CD4-positive, alpha-beta T cell treated with Interferon gamma for 1 hour (primary cell): ENCODE data around the gene NLGN2.
"Not testable (repeated sequence)": the region's sequence is repeated elsewhere in the genome, so short reads cannot be mapped to it uniquely, and the experiment has no call there.

Experiments used
- DNase-seq: peaks from one replicate; pipeline ENCODE4 v3.0.0-alpha.2; 2020

Gene NLGN2

DNA sequence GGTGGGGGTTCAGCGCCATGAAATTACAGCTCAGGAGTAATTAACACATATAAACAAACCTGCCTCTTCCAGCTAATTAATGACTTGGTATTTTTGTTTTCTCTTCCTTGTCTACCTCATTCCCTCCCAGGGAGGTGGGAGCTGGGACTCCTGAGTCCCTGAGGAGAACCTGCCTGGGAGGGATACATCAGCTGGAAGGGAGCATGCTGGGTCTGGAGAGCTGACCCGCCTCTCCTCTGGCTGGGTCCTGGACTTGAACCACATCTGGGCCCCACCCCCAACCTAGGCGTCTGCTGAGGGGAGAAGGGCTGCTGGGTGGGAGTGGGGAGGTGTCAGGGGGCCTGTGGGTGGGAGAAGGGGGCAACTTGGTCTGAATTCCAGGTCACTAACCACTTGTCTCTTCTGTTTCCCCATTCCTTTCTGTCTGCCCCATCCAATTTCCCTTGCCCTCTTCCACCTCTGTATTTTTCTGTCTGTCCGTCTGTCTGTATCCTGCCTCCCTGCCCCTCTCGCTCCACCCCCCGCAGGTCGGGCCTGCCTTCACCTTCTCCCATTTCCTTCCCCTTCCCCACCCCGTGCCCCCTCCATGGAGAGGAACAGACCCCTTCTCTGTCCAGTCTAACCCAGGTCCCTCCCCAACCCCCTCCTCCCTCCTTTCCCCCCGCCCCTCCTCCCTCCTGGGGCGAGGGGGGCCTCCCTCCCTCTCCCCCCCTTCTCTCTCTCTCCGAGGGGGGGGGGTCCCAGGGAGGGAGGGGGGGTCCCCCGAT lies at the start of gene NLGN2:
NLGN2 (plus strand) TSS at position 361 of the 767 bp plus-strand sequence. CDS start 411 bp downstream, outside the sequence.
- DNase-seq: no peak

DNA sequence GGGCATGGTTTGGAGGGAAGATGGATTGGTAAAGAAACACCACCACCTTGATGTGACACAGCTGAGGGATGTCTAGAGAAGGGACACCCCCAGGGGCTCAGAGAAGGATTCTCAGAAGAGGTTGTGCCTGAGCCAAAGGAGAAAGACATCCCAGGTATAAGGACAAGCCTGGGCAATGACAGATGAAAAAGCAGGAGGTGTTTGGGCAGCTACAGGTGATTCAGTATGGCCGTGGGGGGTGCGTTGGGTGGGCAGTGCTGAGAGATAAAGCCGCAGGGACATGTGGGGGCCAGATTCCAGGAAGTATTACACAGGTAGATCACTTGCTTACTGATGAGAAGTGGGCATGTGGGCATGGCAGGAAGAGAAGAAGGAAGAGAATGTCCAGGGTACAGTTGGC lies 45.7 kb upstream of the NLGN2 start:
- DNase-seq: no peak

DNA sequence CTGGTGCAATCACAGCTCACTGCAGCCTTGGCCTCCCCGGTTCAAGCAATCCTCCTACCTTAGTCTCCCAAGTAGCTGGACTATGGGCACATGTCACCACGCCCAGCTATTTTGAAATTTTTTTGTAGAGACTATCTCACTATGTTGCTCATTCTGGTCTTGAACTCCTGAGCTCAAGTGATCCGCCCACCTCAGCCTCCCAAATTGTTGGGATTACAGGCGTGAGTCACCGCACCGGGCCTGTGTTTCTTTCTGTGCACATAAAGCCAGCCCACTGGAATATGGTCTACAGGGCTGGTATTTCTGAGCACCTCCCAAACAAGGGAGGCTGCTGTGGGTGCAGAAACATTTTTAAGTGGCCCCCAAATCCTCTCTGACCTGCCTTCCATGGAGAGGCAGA lies 44.3 kb upstream of the NLGN2 start:
- no peak for DNase-seq

DNA sequence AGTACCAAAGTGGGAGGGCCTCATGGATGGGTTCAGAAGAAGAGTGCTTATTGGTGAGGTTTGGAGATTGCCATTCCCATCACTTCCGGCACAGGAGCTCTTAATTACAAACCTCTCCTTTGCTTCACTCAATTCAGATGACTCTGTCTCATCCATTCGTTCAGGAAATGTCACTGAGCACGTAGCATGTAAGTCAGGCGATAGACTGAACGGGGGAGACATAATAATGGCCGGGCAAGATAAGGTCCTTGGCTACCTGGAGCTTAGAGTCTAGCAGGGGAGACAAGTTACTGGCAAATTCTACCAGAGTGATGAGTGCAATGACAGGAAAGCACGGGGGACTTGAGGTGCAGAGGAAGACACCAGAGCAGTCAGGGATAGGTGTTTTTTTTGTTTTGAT lies 41.7 kb upstream of the NLGN2 start:
- not testable (repeated sequence) for DNase-seq

DNA sequence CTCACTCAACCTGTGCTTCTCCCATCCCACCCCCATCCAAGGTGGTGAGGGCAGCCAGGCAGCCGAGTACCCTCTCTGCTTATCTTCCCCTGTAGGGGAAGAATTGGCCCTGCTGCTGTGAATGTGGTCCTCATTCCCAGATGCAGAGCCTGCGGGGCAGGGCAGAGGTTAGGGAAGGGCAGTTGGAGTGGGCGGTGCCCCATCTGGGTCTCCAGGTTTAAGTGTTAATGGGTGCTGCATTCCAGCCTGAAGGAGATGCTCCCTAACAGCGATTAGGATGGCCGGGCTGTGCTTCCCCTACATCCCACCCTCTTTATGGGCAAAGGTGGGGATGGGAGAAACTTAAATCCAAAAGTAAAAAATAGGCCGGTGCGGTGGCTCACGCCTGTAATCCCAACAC lies 40.6 kb upstream of the NLGN2 start:
- no peak for DNase-seq

DNA sequence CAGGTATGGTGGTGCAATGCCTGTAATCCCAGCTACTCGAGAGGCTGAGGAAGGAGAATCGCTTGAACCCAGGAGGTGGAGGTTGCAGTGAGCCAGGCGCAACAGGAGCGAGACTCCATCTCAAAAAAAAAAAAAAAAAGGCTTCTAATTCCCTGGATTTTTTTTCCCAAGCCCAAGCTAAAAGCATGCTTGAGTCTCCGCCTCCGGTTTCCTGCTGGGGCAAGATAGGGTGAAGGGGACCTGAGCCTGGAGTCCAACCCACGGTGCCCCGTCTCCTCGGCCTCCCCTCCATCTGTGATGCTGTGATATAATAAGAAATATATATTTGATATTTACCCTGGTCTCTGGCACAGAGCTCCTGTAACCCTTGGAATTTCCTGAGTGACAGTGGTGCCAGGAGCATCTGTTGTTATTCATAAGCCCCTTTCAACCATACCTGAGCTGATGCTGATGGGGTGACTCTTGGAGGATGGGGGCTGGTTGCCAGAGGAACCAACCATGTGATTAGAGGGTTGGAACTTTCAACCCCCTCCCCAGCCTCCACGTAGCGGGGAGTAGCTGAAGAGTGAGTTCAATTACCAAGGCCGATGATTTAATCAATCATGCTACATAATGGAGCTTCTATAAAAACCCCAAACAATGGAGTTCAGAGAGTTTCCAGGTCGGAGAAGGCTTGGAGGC lies 39.6 kb upstream of the NLGN2 start:
- no peak for DNase-seq

DNA sequence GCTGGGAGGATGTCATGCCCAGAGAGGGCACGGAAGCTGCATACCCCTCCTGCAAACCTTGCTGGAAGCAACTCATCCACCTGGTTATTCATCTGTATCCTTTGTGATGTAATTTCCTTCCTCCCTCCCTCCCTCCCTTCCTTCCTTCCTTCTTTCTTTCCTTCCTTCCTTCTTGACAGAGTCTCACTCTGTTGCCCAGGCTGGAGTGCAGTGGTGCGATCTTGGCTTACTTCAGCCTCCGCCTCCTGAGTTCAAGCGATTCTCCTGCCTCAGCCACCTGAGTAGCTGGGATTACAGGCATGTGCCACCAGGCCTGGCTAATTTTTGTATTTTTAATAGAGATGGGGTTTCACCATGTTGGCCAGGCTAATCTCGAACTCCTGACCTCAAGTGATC lies 39.0 kb upstream of the NLGN2 start:
- DNase-seq: not testable (repeated sequence)

DNA sequence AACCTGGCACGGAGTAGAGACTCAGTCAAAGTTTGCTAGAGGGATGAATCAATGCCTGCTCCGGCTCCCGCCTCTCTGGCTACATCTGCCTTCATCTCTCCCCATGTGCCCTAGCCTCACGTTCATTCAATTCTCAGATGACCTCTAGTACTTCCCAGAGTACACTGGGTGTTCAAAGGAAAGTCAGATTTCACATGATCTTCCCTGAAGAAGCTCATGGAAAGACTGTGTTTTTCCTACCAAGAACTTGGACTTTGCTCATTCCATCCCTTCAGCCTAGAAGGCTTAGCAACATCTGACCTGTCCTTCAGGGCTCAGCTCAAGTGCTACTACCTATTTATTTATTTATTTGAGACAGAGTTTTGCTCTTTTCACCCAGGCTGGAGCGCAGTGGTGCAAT lies 37.8 kb upstream of the NLGN2 start:
- no peak for DNase-seq

DNA sequence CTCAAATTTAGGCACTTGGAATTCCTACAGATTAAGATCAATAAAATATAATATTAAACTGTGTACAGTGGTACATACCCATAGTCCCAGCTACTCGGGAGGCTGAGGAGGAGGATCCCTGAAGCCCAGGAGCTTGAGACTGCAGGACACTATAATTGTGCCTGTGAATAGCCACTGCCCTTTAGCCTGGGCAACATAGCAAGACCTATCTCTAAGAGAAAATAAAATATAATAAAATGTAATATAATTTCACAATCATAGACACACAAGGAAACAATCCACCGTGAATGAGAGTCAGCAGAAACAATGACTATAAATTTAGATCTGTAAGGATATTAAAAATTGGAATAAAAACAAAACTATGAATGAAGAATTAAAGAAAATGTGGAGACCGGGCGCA lies 36.8 kb upstream of the NLGN2 start:
- no peak for DNase-seq

DNA sequence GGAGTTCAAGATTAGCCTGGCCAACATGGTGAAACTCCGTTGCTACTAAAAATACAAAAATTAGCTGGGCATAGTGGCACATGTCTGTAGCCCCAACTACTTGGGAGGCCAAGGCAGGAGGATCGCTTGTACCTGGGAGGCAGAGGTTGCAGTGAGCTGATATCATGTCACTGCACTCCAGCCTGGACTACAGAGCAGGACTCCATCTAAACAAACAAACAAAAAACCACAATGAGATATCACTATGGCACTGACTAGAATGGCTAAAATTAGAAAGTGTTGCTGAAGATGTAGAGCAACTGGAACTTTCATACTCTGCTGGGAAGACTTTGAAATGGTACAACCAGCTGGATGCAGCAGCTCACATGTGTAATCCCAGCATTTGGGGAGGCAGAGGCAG lies 33.3 kb upstream of the NLGN2 start:
- DNase-seq: no peak

DNA sequence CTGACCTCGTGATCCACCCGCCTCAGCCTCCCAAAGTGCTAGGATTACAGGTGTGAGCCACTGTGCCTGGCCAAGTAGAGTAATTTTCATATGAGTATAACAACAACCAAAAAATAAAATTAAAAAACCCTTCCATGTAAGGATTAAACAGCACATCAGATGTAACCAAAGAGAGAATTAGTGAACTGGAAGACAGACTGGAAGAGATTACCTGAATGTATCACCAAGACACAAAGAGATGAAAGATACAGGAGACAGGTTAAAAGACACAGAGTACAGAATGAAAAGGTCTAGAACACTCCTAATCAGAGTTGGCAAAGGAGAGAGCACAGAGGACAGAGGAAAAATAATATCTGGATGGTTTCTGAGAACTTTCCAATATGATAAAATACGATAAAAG lies 28.5 kb upstream of the NLGN2 start:
- DNase-seq: no peak

DNA sequence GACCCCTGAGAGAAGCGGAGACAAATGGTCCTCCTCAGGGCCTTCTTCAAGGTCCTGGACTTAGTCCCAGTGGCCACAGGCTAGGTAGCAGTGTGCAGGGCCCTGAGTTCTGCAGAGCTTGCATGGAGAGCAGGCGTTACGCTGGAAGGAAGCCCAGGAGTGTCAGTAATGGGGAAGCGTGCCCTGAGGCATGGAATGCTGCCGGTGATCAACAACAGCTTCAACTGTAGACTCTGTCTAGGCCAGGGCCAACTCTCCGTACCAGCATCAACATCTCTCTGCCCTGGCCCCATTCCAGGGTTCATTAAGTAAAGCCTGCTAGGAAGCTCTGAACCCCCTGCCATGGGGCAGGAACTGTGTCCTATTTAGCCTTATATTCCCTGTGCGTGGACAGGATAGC lies 27.3 kb upstream of the NLGN2 start:
- no peak for DNase-seq

DNA sequence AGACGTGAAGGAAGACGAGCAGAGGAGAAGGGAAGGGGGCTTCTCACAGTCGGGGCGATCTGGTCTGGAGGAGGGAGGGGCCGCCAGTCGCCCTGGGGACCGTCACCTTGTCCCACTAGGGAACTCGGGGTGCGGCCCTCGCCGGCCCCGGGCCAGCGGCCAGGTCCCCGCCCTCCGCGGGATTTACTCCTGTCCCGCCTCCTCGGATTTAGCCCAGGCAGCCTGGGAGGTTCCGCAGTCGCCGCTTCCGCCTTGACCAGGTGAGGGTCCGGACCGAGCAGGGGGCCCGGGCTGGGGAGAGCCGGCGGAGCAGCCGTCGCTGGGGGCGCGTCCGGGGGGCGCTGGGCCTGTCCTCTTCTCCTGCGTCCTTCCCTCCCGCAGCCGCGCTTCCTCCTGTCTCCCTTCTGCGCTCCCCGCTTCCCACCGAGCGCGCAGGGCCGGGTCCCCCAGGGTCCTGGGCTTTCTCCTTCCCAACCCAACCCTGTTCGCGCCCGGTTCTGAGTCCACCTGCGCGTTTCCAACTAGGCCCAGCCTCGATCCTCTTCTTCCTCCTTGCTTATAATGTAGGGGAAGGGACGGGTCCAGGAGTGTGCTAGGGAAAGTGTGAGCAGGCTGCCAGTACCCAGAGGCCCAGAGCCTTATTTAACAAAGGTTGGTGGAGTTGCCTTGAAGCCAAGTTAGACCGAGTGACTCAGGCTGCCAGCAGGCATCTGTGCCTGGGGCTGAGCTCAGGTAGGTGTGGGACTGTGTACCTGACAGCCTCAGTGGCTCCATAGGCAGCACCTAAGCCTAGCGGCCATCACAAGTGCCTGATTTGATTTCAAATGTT lies 26.6 kb upstream of the NLGN2 start, which contains the start of gene TNK1:
TNK1 (plus strand) TSS at position 235 of the 829 bp plus-strand sequence. CDS start 1,838 bp downstream, outside the sequence.
- DNase-seq: no peak

DNA sequence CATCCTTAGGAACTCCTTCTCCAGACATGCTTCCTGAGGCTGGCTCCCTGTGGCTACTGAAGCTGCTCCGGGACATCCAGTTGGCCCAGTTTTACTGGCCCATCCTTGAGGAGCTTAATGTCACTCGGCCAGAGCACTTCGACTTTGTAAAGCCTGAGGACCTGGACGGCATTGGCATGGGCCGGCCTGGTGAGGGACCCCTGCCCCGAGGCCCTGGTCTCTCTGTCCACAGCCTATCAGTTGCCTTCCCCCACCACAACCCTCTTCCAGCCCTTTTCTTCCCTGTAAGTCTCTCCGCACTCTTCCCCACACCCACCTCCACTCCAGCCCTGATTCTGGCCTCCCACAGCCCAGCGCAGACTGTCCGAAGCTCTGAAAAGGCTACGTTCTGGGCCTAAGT lies 24.7 kb upstream of the NLGN2 start:
- DNase-seq: no peak

DNA sequence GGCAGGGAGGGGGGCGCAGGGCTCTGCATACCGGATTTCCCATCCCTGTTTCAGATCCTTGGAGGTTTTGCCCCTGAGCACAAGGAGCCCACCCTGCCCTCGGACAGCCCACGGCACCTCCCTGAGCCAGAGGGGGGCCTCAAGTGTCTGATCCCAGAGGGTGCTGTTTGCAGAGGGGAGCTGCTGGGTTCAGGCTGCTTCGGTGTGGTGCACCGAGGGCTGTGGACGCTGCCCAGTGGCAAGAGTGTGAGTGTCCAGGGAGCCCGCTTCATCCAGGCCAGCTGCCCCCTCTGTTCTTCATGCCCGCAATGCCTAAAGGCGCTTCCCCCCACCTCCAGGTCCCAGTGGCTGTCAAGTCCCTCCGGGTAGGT lies 24.3 kb upstream of the NLGN2 start:
- DNase-seq: no peak

DNA sequence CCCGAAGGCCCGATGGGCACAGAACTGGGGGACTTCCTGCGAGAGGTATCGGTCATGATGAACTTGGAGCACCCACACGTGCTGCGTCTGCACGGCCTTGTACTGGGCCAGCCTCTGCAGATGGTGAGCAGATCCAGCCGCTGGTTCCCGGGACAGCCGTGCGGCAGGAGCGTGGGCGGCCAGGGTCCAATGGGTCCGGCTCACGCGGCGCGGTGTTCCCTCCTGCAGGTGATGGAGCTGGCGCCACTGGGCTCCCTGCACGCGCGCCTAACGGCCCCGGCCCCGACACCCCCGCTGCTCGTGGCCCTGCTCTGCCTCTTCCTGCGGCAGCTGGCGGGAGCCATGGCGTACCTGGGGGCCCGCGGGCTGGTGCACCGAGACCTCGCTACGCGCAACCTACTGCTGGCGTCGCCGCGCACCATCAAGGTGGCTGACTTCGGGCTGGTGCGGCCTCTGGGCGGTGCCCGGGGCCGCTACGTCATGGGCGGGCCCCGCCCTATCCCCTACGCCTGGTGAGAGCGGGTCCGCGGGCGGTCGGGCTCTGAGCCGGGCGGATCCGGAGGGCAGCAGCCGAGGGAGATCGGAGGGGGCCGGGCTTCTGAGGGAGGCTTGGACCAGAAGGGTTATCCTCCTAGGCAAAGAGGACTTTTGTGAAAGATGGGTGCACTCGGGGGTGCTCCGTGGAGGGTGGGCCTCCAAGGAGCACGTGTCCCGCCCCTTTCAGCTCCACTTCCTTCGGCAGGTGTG lies 23.7 kb upstream of the NLGN2 start:
- peak; percentile 78 for DNase-seq

DNA sequence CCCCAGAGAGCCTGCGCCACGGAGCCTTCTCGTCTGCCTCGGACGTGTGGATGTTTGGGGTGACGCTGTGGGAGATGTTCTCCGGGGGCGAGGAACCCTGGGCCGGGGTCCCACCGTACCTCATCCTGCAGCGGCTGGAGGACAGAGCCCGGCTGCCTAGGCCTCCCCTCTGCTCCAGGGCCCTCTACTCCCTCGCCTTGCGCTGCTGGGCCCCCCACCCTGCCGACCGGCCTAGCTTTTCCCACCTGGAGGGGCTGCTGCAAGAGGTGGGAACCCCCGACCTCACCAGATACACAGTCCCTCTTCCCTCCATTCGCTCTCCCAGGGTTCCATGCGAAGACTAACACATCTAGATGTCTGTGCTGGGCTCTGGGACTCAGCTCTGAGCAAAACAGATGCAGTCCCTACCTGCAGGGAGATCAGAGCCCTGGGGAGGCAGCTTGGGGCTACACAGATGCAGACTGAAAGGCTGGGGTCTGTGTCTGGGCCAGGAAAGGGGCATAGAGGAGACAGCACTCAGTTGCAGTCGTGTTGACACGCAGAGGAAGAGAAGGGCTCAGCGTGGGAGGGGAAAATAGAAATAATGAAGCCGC lies 23.1 kb upstream of the NLGN2 start:
- DNase-seq: no peak

DNA sequence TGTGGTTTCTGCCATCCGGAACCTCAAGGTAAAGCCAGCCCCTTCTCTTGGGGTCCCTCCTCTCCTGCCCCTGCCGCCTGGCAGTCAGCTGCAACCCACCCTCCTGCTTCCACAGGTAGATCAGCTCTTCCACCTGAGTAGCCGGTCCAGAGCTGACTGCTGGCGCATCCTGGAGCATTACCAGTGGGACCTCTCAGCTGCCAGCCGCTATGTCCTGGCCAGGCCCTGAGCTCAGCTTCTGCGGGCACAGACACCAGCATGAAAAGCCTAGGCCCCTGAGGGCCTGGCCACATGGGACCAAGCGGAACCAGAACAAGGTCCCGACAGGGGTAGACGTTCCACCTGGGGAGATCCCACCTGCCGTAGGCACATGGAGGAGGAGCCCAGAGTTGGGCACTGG lies 18.8 kb upstream of the NLGN2 start:
- DNase-seq: no peak

DNA sequence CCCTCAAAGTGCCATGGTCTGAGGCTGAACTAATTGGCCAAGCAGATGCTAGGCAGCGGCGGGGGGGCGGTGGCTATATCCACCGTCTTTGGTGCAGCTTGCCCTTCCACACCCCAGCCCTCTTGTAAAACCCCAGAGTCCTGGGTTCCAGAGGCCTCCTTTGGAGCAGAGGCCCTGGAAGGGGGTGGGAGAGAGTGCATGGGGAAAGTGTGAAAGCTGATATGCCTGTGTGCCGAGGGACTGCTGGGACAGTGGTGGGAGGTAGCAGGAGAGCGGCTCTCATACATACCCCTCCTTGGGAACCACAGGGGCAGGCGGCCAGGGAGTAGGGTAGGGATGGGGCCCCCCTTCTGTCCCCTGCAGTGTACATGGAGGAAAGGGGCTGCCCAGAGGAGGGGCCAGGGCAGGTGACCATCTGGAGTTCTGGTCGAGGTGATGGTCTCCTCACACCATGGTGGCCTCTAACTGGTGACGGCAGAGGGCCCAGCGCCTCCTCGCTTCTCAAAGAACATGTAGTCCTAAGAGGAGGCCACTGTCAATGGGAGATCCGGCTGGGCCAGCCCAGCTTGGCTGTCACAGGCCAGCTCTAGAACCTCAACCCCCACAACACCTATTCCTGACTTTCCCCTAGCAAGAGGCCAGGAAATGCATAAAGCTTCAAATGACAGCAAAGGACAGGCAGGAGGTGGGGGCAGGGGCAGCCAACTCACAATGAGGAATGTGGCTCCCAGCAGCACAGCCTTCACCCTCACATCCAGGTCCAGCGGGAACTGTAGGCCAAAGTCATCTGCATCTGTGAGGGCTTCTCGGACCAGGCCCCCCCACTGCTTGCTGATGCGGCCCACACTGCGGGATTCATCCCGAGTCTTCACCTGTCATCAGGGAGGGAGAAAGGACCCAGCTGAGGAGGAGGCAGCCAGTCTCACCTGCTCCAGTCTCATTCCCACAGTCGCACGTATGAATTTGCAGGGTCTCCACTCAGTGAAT lies 17.4 kb upstream of the NLGN2 start:
- DNase-seq: no peak

DNA sequence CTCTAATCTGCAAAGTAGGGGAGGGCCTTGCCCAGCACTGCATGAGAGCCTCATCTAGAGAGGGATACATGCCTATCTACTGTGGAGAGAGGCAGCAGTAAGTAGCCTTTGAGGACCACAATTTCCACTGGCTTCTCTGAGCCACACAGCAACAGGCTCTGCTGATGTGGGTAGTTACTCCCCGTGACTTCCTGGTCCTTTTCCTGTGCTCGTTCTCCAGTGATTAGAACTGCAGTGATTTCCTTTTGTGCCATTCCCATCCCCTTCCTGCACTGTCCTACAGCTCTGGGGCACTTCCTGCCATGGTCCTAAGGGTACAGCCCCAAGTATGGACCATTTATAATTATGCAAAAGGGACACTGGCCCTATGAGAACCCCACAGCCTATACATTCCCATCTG lies 16.3 kb upstream of the NLGN2 start:
- no peak for DNase-seq
